OCI-LY3 (cell line): ENCODE results near the gene NPRL2.
A peak's percentile ranks its signal among the peaks of the same experiment; 100 is the strongest.

Experiments
- H2AFZ ChIP-seq: fragments of 200-600, 300-600 bp; shearing (Covaris generic); 2 replicates; pipeline ENCODE4 v1.6.0; 2014; ENCODE audit warnings: antibody characterized with exemption, low read depth, low read length
- H3K27ac ChIP-seq: fragments of 200-600, 300-600 bp; sonication (generic); 2 replicates; pipeline ENCODE4 v1.5.1; 2014; ENCODE audit warnings: mild to moderate bottlenecking, low read length, moderate library complexity, mixed read lengths
- H3K27me3 ChIP-seq: fragments of 200-600, 300-600 bp; sonication (generic); 2 replicates; pipeline ENCODE4 v1.6.1; 2014; ENCODE audit warnings: low read depth, low read length, mixed read lengths
- H3K36me3 ChIP-seq: fragments of 200-600, 300-600 bp; sonication (generic); replicated peaks from 2 replicates; pipeline ENCODE3; 2014; ENCODE audit warnings: low read depth, low read length, mixed read lengths
- H3K4me1 ChIP-seq: fragments of 300-600, 200-600 bp; sonication (generic); 2 replicates; pipeline ENCODE4 v1.6.1; 2014; ENCODE audit warnings: low read length, mixed read lengths
- H3K4me2 ChIP-seq: fragments of 200-600, 300-600 bp; sonication (generic); 2 replicates; pipeline ENCODE4 v1.6.1; 2014; ENCODE audit warnings: low read length, mixed read lengths
- H3K4me3 ChIP-seq: fragments of 300-600, 200-600 bp; sonication (generic); 2 replicates; pipeline ENCODE4 v1.5.1; 2014; ENCODE audit warnings: antibody characterized with exemption, mild to moderate bottlenecking, low read length, moderate library complexity
- H3K79me2 ChIP-seq: fragments of 300-600, 200-600 bp; shearing (Covaris generic); 2 replicates; pipeline ENCODE4 v1.6.1; 2014; ENCODE audit warnings: mild to moderate bottlenecking, low read length, mixed read lengths
- H3K9ac ChIP-seq: fragments of 300-600, 200-600 bp; shearing (Covaris generic); 2 replicates; pipeline ENCODE4 v1.6.0; 2014; ENCODE audit warnings: mild to moderate bottlenecking, low read length, moderate library complexity
- H3K9me3 ChIP-seq: fragments of 200-600, 300-600 bp; shearing (Covaris generic); 2 replicates; pipeline ENCODE4 v1.6.1; 2014; ENCODE audit warnings: low read length, mixed read lengths; ENCODE audit not compliant: insufficient read depth
- H4K20me1 ChIP-seq: fragments of 200-600, 300-600 bp; sonication (generic); 2 replicates; pipeline ENCODE4 v1.6.1; 2016; ENCODE audit warnings: low read length, mixed read lengths; ENCODE audit not compliant: insufficient read depth
- EZH2phosphoT487 ChIP-seq: fragments of 200-600 bp; shearing (Covaris generic); IDR thresholded peaks from 2 replicates; pipeline ENCODE4 v1.6.1; 2018; ENCODE audit warnings: antibody characterized with exemption, mixed run types, low read depth
- TF ChIP-seq, protein P1 (sequence below): fragments of 200-600, 300-600 bp; sonication (generic); IDR thresholded peaks from 2 replicates; pipeline ENCODE4 v1.5.1; 2014; ENCODE audit warnings: antibody characterized with exemption, low read length, low read depth

The NPRL2 gene

GRCh38 chr3:50300681-50301254, 49.8 kb downstream of the NPRL2 start:
- H3K27ac ChIP-seq, result no peak overlapping the region
- H2AFZ ChIP-seq, result no peak overlapping the region
- H4K20me1 ChIP-seq, result no peaks in the 10 kb centered on the region
- no peaks in the 10 kb centered on the region for H3K9me3 ChIP-seq
- TF ChIP-seq, protein P1, sequence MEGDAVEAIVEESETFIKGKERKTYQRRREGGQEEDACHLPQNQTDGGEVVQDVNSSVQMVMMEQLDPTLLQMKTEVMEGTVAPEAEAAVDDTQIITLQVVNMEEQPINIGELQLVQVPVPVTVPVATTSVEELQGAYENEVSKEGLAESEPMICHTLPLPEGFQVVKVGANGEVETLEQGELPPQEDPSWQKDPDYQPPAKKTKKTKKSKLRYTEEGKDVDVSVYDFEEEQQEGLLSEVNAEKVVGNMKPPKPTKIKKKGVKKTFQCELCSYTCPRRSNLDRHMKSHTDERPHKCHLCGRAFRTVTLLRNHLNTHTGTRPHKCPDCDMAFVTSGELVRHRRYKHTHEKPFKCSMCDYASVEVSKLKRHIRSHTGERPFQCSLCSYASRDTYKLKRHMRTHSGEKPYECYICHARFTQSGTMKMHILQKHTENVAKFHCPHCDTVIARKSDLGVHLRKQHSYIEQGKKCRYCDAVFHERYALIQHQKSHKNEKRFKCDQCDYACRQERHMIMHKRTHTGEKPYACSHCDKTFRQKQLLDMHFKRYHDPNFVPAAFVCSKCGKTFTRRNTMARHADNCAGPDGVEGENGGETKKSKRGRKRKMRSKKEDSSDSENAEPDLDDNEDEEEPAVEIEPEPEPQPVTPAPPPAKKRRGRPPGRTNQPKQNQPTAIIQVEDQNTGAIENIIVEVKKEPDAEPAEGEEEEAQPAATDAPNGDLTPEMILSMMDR, result no peak
- no peak for TF ChIP-seq EZH2phosphoT487
- peaks cover 16% of the 10 kb centered on the region for H3K4me1 ChIP-seq
- H3K4me2 ChIP-seq, result peak overlapping the region; percentile 83
- H3K9ac ChIP-seq, result no peak overlapping the region
- H3K27me3 ChIP-seq, result no peaks in the 10 kb centered on the region
- 0 out of 2 replicates have a peak, but pooled peaks cover 7% of the 10 kb centered on the region for H3K79me2 ChIP-seq
- no peaks in the 10 kb centered on the region for H3K36me3 ChIP-seq
- peak overlapping the region; percentile 78; the same call in 1 of the 2 replicates for H3K4me3 ChIP-seq

GRCh38 chr3:50299929-50300680, 50.5 kb downstream of the NPRL2 start:
- Histone ChIP-seq H4K20me1 (no peaks in the 10 kb centered on the region), H3K79me2 (0 out of 2 replicates have a peak, but pooled peaks cover 7% of the 10 kb centered on the region), H3K36me3 (no peaks in the 10 kb centered on the region), H2AFZ (peak overlapping the region; percentile 38; the same call in 1 of the 2 replicates), H3K4me1 (peaks cover 16% of the 10 kb centered on the region), H3K27ac (peak overlapping the region; percentile 10; the same call in 1 of the 2 replicates), H3K9me3 (no peaks in the 10 kb centered on the region), H3K4me2 (peak overlapping the region; percentile 83), H3K4me3 (peak overlapping the region; percentile 78), H3K27me3 (no peaks in the 10 kb centered on the region), H3K9ac (peak overlapping the region; percentile 56)
- TF ChIP-seq, protein P1, result no peak

- Histone ChIP-seq H3K27ac (peak overlapping the region; percentile 10; the same call in 1 of the 2 replicates), H3K36me3 (no peaks in the 10 kb centered on the region), H3K4me2 (peak overlapping the region; percentile 83), H3K9me3 (no peaks in the 10 kb centered on the region), H4K20me1 (no peaks in the 10 kb centered on the region), H3K27me3 (no peaks in the 10 kb centered on the region), H3K9ac (peak overlapping the region; percentile 56), H3K4me1 (peaks cover 16% of the 10 kb centered on the region), H3K79me2 (0 out of 2 replicates have a peak, but pooled peaks cover 7% of the 10 kb centered on the region), H3K4me3 (peak overlapping the region; percentile 78), H2AFZ (peak overlapping the region; percentile 38; the same call in 1 of the 2 replicates)
- TF ChIP-seq, protein P1, result no peak
- no peak for TF ChIP-seq EZH2phosphoT487
Observed at GRCh38 chr3:50299638-50299928, 51.0 kb downstream of the NPRL2 start.

DNA sequence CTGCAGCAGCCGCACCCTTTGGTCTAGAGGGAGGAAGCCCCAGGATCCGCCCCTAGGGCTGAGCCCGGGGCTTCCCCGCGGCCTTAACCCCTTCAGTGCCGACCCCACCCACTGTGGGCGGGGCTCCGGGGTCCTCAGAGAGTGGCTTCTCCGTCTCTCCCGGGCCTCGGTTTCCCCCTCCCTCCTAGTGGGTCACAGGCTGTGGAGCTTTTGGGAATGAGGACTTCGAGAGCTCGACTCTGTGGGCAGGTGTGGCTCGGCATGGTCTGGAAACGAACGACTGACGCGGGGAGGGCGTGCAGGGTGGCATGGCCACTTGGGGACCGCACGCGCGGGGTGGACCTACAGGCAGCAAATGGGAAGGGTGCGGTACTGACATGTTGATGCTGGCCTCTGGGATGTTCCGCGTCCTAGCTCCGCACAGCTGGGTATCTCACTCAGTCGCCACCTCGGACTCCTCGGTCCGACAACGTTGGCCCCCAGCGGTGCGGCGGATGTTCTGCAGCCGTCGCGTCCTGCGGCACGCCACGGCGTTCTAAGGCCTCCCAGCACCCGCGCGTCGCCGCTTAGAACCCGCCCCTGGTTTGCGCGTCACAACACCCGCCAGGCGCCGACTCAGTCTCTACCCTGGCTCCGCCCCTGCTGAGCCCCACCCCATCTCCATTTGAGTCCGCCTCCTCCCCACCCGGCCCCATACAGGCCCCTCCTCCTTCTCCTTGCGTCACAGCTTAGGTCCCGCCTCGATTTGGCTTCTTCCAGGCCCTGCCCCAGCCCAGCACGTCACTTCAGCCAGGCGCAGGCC, 51.5 kb downstream of the NPRL2 start, which contains the start of the genes HYAL3 and NAA80:
HYAL3 (minus strand) TSS at position 570 of the 802 bp plus-strand sequence. CDS start 3,803 bp downstream, outside the sequence.
NAA80 (minus strand) TSS at position 570 of the 802 bp plus-strand sequence. CDS start 1,942 bp downstream, outside the sequence.
- peaks cover 16% of the 10 kb centered on the region for H3K4me1 ChIP-seq
- no peaks in the 10 kb centered on the region for H3K36me3 ChIP-seq
- H4K20me1 ChIP-seq, result no peaks in the 10 kb centered on the region
- H3K27ac ChIP-seq, result peak within 1 kb of the TSS; percentile 69
- H3K9me3 ChIP-seq, result no peaks in the 10 kb centered on the region
- peak within 1 kb of the TSS; percentile 77 for H2AFZ ChIP-seq
- H3K27me3 ChIP-seq, result no peaks in the 10 kb centered on the region
- H3K4me3 ChIP-seq, result peak within 1 kb of the TSS; percentile 84
- peak within 1 kb of the TSS; percentile 87 for H3K9ac ChIP-seq
- peak within 1 kb of the TSS; percentile 87 for H3K4me2 ChIP-seq
- TF ChIP-seq EZH2phosphoT487, result no peak
- TF ChIP-seq, protein P1, result peak; percentile 47
- H3K79me2 ChIP-seq, result 0 out of 2 replicates have a peak, but pooled peaks cover 7% of the 10 kb centered on the region
